CD4-positive, alpha-beta T cell treated with Interleukin-17A for 1 hour (primary cell): ENCODE data around the gene RBM34.

Experiments
- DNase-seq: peaks from one replicate; pipeline ENCODE4 v3.0.0-alpha.2; 2020

RBM34 gene

GRCh38 chr1:235152235-235152634 lies 8.8 kb downstream of the RBM34 start:
- no peak for DNase-seq

- DNase-seq: no peak
These were observed 10.0 kb downstream of the RBM34 start for GRCh38 chr1:235151033-235151432.

- DNase-seq: no peak
These were observed 11.2 kb downstream of the RBM34 start for GRCh38 chr1:235149824-235150223.

GRCh38 chr1:235147269-235147668 lies 13.8 kb downstream of the RBM34 start:
- DNase-seq: no peak

GRCh38 chr1:235145639-235146038 lies 15.4 kb downstream of the RBM34 start:
- no peak for DNase-seq

GRCh38 chr1:235142991-235143390 lies 18.1 kb downstream of the RBM34 start:
- no peak for DNase-seq

- DNase-seq: no peak
These were observed 21.7 kb downstream of the RBM34 start for GRCh38 chr1:235139315-235139714.

- no peak for DNase-seq
These were observed 22.2 kb downstream of the RBM34 start for GRCh38 chr1:235138821-235139220.

GRCh38 chr1:235136111-235136510 lies 24.9 kb downstream of the RBM34 start:
- no peak for DNase-seq

- DNase-seq: no peak
These were observed 26.9 kb downstream of the RBM34 start for GRCh38 chr1:235134171-235134570.

GRCh38 chr1:235133086-235133485 lies 28.0 kb downstream of the RBM34 start:
- no peak for DNase-seq

GRCh38 chr1:235131961-235132360 lies 29.1 kb downstream of the RBM34 start:
- no peak for DNase-seq

GRCh38 chr1:235130766-235131270 lies 30.2 kb downstream of the RBM34 start:
- DNase-seq: no peak

- DNase-seq: no peak
These were observed 31.1 kb downstream of the RBM34 start for GRCh38 chr1:235129774-235130570.

GRCh38 chr1:235128456-235129328 lies 32.4 kb downstream of the RBM34 start, which contains the start of gene TOMM20:
Gene TOMM20 (minus strand): TSS chr1:235128837. CDS start chr1:235128715, 122 bp downstream.
- peak; percentile 96 for DNase-seq

- peak; percentile 35 for DNase-seq
These were observed 33.2 kb downstream of the RBM34 start for GRCh38 chr1:235127732-235128455.

- no peak for DNase-seq
These were observed 33.8 kb downstream of the RBM34 start for GRCh38 chr1:235127203-235127602.

- DNase-seq: no peak
These were observed 36.4 kb downstream of the RBM34 start for GRCh38 chr1:235124665-235125064.

GRCh38 chr1:235124111-235124510 lies 36.9 kb downstream of the RBM34 start:
- DNase-seq: no peak

- DNase-seq: no peak
These were observed 38.7 kb downstream of the RBM34 start for GRCh38 chr1:235122348-235122747.

GRCh38 chr1:235113183-235113917 lies 47.7 kb downstream of the RBM34 start:
- DNase-seq: no peak
